GM12878 (cell line): ENCODE results near the gene MCHR1.

ENCODE experiments used
- CBFB ChIP-seq: IDR thresholded peaks from 2 replicates; pipeline ENCODE4 v1.6.1; 2016; ENCODE audit warnings: antibody characterized with exemption, low read depth
- CHD1 ChIP-seq: IDR thresholded peaks from 2 replicates; pipeline ENCODE4 v1.6.1; 2012; ENCODE audit warnings: low read depth, low read length, improper control_type of control experiment
- CTCF ChIP-seq, 3 experiments: IDR thresholded peaks in 2 of 3; conservative IDR thresholded peaks in 1 of 3; 2 replicates each; pipeline ENCODE4 v1.5.1; 2011; ENCODE audit warnings: low read depth in 3 of 3, low read length in 3 of 3, mild to moderate bottlenecking in 3 of 3, control low read depth in 2 of 3, moderate library complexity in 2 of 3, inconsistent platforms in 1 of 3, mixed read lengths in 1 of 3; ENCODE audit not compliant: control insufficient read depth in 2 of 3, insufficient read depth in 1 of 3; ENCODE audit errors: extremely low read depth in 1 of 3
- DPF2 ChIP-seq: fragments of 450-650 bp; IDR thresholded peaks from 2 replicates; pipeline ENCODE4 v1.6.1; 2017; ENCODE audit warnings: mild to moderate bottlenecking
- FOXM1 ChIP-seq: IDR thresholded peaks from 2 replicates; pipeline ENCODE4 v1.6.1; 2012; ENCODE audit warnings: low read depth, mild to moderate bottlenecking, inconsistent platforms, low read length, moderate library complexity
- KDM1A ChIP-seq: fragments of 200-600 bp; sonication (generic); IDR thresholded peaks from 2 replicates; pipeline ENCODE4 v1.6.1; 2016; ENCODE audit warnings: borderline replicate concordance
- TBL1XR1 ChIP-seq: IDR thresholded peaks from 2 replicates; pipeline ENCODE4 v1.6.1; 2012; ENCODE audit warnings: low read depth, low read length, improper control_type of control experiment
- ZNF384 ChIP-seq: IDR thresholded peaks from 2 replicates; pipeline ENCODE4 v1.6.1; 2012; ENCODE audit warnings: low read depth, mild to moderate bottlenecking, low read length, improper control_type of control experiment, borderline replicate concordance
- TF ChIP-seq, protein P1 (sequence below): IDR thresholded peaks from 2 replicates; pipeline ENCODE4 v1.6.1; 2012; ENCODE audit warnings: mild to moderate bottlenecking, low read depth, low read length

DNA sequence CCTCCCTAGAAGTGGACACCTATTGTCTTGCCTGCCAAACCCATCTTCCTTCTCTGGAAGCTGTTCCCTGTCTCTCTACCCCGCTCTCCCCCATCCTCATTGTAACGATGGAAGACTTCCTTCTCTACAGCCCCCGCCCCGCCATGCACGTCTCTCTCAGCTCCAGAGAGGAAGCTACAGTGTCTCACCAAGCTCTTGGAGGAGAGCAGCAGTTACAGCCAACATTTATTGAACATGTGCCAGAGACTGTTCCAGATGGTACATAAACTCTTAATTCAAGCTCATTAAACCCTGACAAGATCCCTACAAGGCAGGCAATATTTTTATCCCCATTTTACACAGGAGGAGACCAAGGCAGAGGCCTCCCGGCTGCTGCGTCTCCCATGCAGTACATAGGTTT, 15.1 kb downstream of the MCHR1 start:
- TF ChIP-seq CTCF (IDR thresholded peaks at IDR 0.05 in 2 of 3, conservative IDR thresholded peaks at IDR 0.05 in 1 of 3; ENCODE audit: control insufficient read depth in 2 of 3, extremely low read depth in 1 of 3, insufficient read depth in 1 of 3, low read depth in 3 of 3, low read length in 3 of 3) (no peak), TBL1XR1 (no peak), ZNF384 (no peak), DPF2 (no peak), CBFB (no peak), KDM1A (no peak), FOXM1 (no peak), CHD1 (no peak)
- TF ChIP-seq, protein P1, sequence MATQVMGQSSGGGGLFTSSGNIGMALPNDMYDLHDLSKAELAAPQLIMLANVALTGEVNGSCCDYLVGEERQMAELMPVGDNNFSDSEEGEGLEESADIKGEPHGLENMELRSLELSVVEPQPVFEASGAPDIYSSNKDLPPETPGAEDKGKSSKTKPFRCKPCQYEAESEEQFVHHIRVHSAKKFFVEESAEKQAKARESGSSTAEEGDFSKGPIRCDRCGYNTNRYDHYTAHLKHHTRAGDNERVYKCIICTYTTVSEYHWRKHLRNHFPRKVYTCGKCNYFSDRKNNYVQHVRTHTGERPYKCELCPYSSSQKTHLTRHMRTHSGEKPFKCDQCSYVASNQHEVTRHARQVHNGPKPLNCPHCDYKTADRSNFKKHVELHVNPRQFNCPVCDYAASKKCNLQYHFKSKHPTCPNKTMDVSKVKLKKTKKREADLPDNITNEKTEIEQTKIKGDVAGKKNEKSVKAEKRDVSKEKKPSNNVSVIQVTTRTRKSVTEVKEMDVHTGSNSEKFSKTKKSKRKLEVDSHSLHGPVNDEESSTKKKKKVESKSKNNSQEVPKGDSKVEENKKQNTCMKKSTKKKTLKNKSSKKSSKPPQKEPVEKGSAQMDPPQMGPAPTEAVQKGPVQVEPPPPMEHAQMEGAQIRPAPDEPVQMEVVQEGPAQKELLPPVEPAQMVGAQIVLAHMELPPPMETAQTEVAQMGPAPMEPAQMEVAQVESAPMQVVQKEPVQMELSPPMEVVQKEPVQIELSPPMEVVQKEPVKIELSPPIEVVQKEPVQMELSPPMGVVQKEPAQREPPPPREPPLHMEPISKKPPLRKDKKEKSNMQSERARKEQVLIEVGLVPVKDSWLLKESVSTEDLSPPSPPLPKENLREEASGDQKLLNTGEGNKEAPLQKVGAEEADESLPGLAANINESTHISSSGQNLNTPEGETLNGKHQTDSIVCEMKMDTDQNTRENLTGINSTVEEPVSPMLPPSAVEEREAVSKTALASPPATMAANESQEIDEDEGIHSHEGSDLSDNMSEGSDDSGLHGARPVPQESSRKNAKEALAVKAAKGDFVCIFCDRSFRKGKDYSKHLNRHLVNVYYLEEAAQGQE = no peak
